GM12874 (cell line): ENCODE data around the gene URI1.

Experiments used
- CTCF ChIP-seq: IDR thresholded peaks from 2 replicates; pipeline ENCODE4 v1.5.1; 2011; ENCODE audit warnings: low read depth, mild to moderate bottlenecking, control low read depth, low read length, moderate library complexity; ENCODE audit not compliant: insufficient read depth

URI1 gene

DNA sequence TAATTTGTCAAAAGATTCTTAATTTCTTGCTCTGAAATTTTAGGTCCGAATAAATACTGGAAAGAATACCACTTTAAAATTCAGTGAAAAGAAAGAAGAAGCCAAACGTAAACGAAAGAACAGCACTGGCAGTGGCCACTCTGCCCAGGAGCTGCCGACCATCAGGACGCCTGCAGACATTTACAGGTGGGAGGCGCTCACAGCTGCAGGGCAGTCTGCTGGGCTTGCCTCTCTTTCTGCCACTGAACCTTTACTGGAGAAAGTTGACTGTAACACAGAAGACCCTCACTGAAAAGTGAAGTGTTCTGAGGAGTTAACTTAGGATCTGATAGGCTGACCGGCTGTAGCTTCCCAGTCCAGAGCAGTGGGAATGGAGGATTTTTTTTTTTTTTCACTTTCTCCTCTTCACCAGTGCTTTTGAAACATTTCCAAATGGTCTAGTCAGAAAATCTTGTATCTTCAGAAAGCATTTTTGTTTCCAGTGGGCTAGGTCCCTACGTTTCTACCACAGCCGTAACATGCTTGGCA lies 69.1 kb downstream of the URI1 start:
- TF ChIP-seq CTCF: no peak

DNA sequence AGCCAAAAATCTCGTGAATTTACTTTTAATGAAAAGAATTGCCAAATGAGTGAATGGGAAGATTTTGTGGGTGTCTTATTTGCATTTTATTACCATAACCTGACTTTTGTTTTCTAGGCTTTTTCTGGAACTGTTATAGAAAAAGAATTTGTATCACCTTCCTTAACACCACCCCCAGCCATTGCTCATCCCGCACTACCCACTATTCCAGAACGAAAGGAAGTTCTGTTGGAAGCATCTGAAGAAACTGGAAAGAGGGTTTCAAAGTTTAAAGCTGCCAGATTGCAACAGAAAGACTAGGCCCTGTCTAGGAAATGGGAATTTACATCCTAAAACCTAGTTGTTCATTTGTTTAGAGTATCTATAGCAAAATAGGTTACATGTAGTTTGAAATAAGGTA lies 72.7 kb downstream of the URI1 start:
- no peak for TF ChIP-seq CTCF

- no peak for TF ChIP-seq CTCF
Measured at GRCh38 chr19:30017172-30017571, 75.1 kb downstream of the URI1 start.

GRCh38 chr19:30020189-30020588 lies 78.2 kb downstream of the URI1 start:
- no peak for TF ChIP-seq CTCF

DNA sequence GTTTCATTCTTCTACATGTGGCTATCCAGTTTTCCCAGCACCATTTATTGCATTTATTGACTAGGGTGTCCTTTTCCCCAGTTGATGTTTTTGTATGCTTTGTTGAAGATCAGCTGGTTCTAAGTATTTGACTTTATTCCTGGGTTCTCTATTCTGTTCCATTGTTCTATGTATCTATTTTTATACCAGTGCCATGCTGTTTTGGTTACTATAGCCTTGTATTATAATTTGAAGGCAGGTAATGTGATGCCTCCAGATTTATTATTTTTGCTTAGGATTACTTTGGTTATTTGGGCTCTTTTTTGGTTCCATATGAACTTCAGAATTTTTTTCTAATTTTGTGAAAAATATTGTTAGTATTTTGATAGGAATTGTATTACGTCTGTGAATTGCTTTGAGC lies 80.6 kb downstream of the URI1 start:
- no peak for TF ChIP-seq CTCF

DNA sequence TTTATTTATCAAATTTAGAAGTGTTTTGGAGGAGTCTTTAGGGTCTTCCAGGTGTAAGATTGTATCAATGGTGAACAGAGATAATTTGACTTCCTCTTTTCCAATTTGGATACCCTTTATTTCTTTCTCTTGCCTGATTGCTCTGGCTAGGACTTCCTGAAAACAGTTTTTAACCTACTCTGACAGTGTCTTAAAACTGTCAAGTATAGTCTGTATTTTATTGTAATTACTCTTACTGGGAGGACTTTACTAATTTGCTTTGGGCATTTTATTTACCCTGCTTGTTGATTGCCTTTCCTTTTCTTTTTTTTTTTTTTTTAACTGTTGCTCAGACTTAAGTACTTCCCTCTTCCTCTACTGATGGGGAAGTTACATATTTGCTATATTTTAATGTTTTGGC lies 81.3 kb downstream of the URI1 start:
- no peak for TF ChIP-seq CTCF

GRCh38 chr19:30024091-30024490 lies 82.1 kb downstream of the URI1 start:
- no peak for TF ChIP-seq CTCF

DNA sequence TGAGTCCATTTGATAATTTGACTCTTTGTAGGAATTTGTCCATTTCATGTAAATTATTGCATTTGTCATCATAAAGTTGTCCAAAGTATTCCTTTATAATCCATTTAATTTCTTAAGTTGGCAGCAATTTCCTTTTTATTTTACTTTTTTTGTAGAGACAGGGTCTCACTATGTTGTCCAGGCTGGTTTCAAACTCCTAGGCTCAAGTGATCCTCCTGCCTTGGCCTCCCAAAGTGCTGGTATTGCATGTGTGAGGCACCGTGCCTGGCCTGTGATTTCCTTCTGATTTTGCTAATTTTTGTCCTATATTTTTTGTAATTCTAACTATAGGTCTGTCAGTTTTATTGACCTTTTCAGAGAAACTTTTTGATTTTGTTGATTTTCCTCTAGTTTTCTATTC lies 84.9 kb downstream of the URI1 start:
- TF ChIP-seq CTCF: no peak
